SU-DHL-6 (cell line): ENCODE measurements around the gene MTPN.

Source experiments
- H2AFZ ChIP-seq: fragments of 200-600 bp; sonication (generic); 2 replicates; pipeline ENCODE4 v1.6.1; 2014; ENCODE audit warnings: low read depth, mild to moderate bottlenecking, moderate library complexity, mixed read lengths, antibody characterized with exemption, low read length; ENCODE audit not compliant: severe bottlenecking
- H3F3A ChIP-seq: fragments of 200-600 bp; shearing (Covaris generic); 2 replicates; pipeline ENCODE4 v1.6.0; 2016; ENCODE audit warnings: antibody characterized with exemption, mild to moderate bottlenecking; ENCODE audit not compliant: insufficient read depth
- H3K27ac ChIP-seq: fragments of 200-600 bp; sonication (generic); 2 replicates; pipeline ENCODE4 v1.5.1; 2016; ENCODE audit warnings: low read depth, mild to moderate bottlenecking, low read length, moderate library complexity, mixed read lengths
- H3K27me3 ChIP-seq: fragments of 200-600 bp; sonication (generic), shearing (Covaris generic); 2 replicates; pipeline ENCODE4 v1.6.0; 2014; ENCODE audit warnings: mild to moderate bottlenecking, low read length
- H3K36me3 ChIP-seq: fragments of 200-600 bp; sonication (generic); 2 replicates; pipeline ENCODE4 v1.6.1; 2014; ENCODE audit warnings: mild to moderate bottlenecking, low read length, mixed read lengths
- H3K4me2 ChIP-seq: fragments of 300-600, 200-600 bp; shearing (Covaris generic), sonication (generic); 2 replicates; pipeline ENCODE4 v1.6.0; 2014; ENCODE audit warnings: low read length, low read depth, mild to moderate bottlenecking; ENCODE audit not compliant: poor library complexity, severe bottlenecking
- H3K4me3 ChIP-seq: fragments of 200-600 bp; sonication (generic); 2 replicates; pipeline ENCODE4 v1.5.1; 2014; ENCODE audit warnings: antibody characterized with exemption, low read length, mild to moderate bottlenecking, mixed read lengths; ENCODE audit not compliant: insufficient read depth, poor library complexity, severe bottlenecking
- H3K79me2 ChIP-seq: fragments of 200-600 bp; sonication (generic); 2 replicates; pipeline ENCODE4 v1.6.1; 2014; ENCODE audit warnings: mild to moderate bottlenecking, low read length, moderate library complexity; ENCODE audit not compliant: insufficient read depth
- H3K9ac ChIP-seq: fragments of 200-600 bp; sonication (generic); 2 replicates; pipeline ENCODE4 v1.7.0; 2014; ENCODE audit warnings: mild to moderate bottlenecking, low read length
- H3K9me2 ChIP-seq: fragments of 200-600 bp; sonication (generic); replicated peaks from 2 replicates; pipeline ENCODE4 v1.6.1; 2014; ENCODE audit warnings: low read length; ENCODE audit not compliant: insufficient read depth
- H3K9me3 ChIP-seq: fragments of 200-600 bp; sonication (generic); 2 replicates; pipeline ENCODE4 v1.6.1; 2014; ENCODE audit warnings: low read length, mixed read lengths; ENCODE audit not compliant: insufficient read depth
- H4K20me1 ChIP-seq: fragments of 200-600 bp; sonication (generic); 2 replicates; pipeline ENCODE4 v1.6.1; 2014; ENCODE audit warnings: low read depth, mild to moderate bottlenecking, antibody characterized with exemption, low read length, moderate library complexity, mixed read lengths
- CTCF ChIP-seq: fragments of 200-600 bp; sonication (generic); IDR thresholded peaks from one replicate; pipeline ENCODE4 v1.5.1; 2017; ENCODE audit warnings: antibody characterized with exemption, mild to moderate bottlenecking, low read length, moderate library complexity; ENCODE audit not compliant: insufficient read depth, poor library complexity, severe bottlenecking
- EZH2phosphoT487 ChIP-seq: fragments of 200-600 bp; sonication (generic), shearing (Covaris generic); conservative IDR thresholded peaks from 2 replicates; pipeline ENCODE4 v1.6.1; 2018; ENCODE audit warnings: mild to moderate bottlenecking, antibody characterized with exemption, low read length, moderate library complexity, mixed read lengths

MTPN gene

DNA sequence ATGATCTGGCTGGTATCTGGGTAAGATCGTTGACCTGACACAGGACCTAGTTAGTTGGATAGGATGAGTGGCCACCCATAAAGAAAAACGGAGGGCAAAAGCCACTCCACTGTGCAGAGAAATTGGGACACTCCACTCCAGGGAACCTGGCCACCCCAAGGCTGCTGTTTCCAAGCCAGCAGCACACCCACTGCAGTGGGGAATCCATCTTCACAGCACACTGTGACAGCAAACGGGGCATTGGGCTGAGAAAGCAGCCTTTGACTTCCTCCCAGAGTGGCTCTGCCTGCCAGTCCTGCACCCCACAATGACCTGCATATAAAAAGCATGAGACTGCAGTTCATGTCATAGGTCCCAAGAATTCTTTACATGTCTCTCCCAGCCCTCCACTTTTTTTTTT is 52.9 kb downstream of the MTPN start:
- Histone ChIP-seq H3K9ac (no peak overlapping the region), H3K4me2 (no peak overlapping the region), H3K4me3 (no peak overlapping the region), H3K9me2 (no peaks in the 10 kb centered on the region), H3K27me3 (no peaks in the 10 kb centered on the region), H3K79me2 (no peaks in the 10 kb centered on the region; the same call in 1 of the 2 replicates), H4K20me1 (no peaks in the 10 kb centered on the region; the same call in 1 of the 2 replicates), H3K27ac (no peak overlapping the region), H3F3A (no peaks in the 10 kb centered on the region), H3K9me3 (no peaks in the 10 kb centered on the region), H2AFZ (no peak overlapping the region), H3K36me3 (peaks cover 8% of the 10 kb centered on the region; the same call in 1 of the 2 replicates)
- TF ChIP-seq EZH2phosphoT487 (no peak), CTCF (no peak)

DNA sequence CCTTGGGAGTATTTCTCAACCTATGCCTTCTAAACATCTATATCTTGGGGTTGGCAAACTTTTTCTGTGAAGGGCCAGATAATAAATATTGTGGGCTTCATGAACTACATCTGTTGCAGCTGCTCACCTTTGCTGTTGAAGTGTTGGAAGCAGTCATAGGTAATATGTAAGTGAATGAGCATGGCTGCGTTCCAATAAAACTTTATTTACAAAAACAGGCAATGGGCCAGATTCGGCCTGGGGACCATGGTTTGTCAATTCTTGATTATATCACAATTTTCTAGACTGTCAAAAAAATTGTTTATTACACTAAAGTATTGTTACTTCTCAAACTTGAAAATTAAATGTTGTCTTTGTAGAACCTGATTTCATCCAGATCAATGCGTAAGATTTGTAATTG is 54.9 kb downstream of the MTPN start:
- Histone ChIP-seq H4K20me1 (no peaks in the 10 kb centered on the region), H3K4me2 (no peak overlapping the region), H3K36me3 (no peaks in the 10 kb centered on the region), H3K9me2 (no peaks in the 10 kb centered on the region), H3K9me3 (no peaks in the 10 kb centered on the region), H3K27ac (no peak overlapping the region), H3F3A (no peaks in the 10 kb centered on the region), H3K79me2 (no peaks in the 10 kb centered on the region), H3K9ac (no peak overlapping the region), H3K4me3 (no peak overlapping the region), H3K27me3 (no peaks in the 10 kb centered on the region), H2AFZ (no peak overlapping the region)
- no peak for TF ChIP-seq CTCF
- no peak for TF ChIP-seq EZH2phosphoT487

GRCh38 chr7:135920478-135920877 is 56.7 kb downstream of the MTPN start:
- no peaks in the 10 kb centered on the region for H4K20me1 ChIP-seq
- H3K4me3 ChIP-seq: no peak overlapping the region
- no peak overlapping the region for H3K4me2 ChIP-seq
- no peak for TF ChIP-seq EZH2phosphoT487
- TF ChIP-seq CTCF: no peak
- H3F3A ChIP-seq: no peaks in the 10 kb centered on the region
- H2AFZ ChIP-seq: no peak overlapping the region
- no peaks in the 10 kb centered on the region for H3K36me3 ChIP-seq
- no peaks in the 10 kb centered on the region for H3K27me3 ChIP-seq
- H3K79me2 ChIP-seq: no peaks in the 10 kb centered on the region
- H3K9ac ChIP-seq: no peak overlapping the region
- no peaks in the 10 kb centered on the region for H3K9me3 ChIP-seq
- no peaks in the 10 kb centered on the region for H3K9me2 ChIP-seq
- H3K27ac ChIP-seq: no peak overlapping the region
